Endodermal cell (in vitro differentiated cells): ENCODE data around the gene LAMB4. TPM values are rescaled to one million over a fixed set of nuclear protein-coding genes. Genes with fewer than 3 reads are reported as not detected.

ENCODE experiments used
- DNase-seq: peaks from one replicate; pipeline ENCODE4 v3.0.0-alpha.2; 2017
- H3K27ac ChIP-seq: 2 replicates; pipeline ENCODE4 v1.5.1; 2013; ENCODE audit warnings: mild to moderate bottlenecking, low read depth, low read length, moderate library complexity
- H3K27me3 ChIP-seq: 2 replicates; pipeline ENCODE4 v1.6.1; 2013; ENCODE audit warnings: mild to moderate bottlenecking, low read length, moderate library complexity; ENCODE audit not compliant: insufficient read depth, control insufficient read depth, poor library complexity, severe bottlenecking
- H3K36me3 ChIP-seq: 2 replicates; pipeline ENCODE4 v1.7.0; 2013; ENCODE audit warnings: mild to moderate bottlenecking, low read length, moderate library complexity; ENCODE audit not compliant: control insufficient read depth, insufficient read depth
- H3K4me1 ChIP-seq: one replicate; pipeline ENCODE4 v1.7.0; 2013; ENCODE audit warnings: low read length; ENCODE audit not compliant: control insufficient read depth, insufficient read depth
- H3K4me3 ChIP-seq: 2 replicates; pipeline ENCODE4 v1.5.1; 2013; ENCODE audit warnings: mild to moderate bottlenecking, low read length, moderate library complexity
- H3K9ac ChIP-seq: 2 replicates; pipeline ENCODE4 v1.6.1; 2013; ENCODE audit warnings: mild to moderate bottlenecking, low read length, moderate library complexity; ENCODE audit not compliant: poor library complexity, severe bottlenecking; ENCODE audit errors: extremely low read depth
- H3K9me3 ChIP-seq: 2 replicates; pipeline ENCODE4 v1.6.1; 2013; ENCODE audit warnings: mild to moderate bottlenecking, low read length, moderate library complexity; ENCODE audit not compliant: control insufficient read depth
- H3K27ac Mint-ChIP-seq: 2 replicates; pipeline ENCODE4 v1.8.0; 2020; ENCODE audit warnings: mixed read lengths
- H3K27me3 Mint-ChIP-seq: 2 replicates; pipeline ENCODE4 v1.8.0; 2021; ENCODE audit warnings: mild to moderate bottlenecking, mixed read lengths; ENCODE audit not compliant: insufficient read depth
- H3K36me3 Mint-ChIP-seq: 2 replicates; pipeline ENCODE4 v1.8.0; 2020; ENCODE audit warnings: low read depth, mixed read lengths
- H3K4me1 Mint-ChIP-seq: 2 replicates; pipeline ENCODE4 v1.8.0; 2020; ENCODE audit warnings: mixed read lengths
- H3K4me3 Mint-ChIP-seq: 2 replicates; pipeline ENCODE4 v1.8.0; 2020; ENCODE audit warnings: mild to moderate bottlenecking, moderate library complexity, mixed read lengths
- H3K9me3 Mint-ChIP-seq: 2 replicates; pipeline ENCODE4 v1.8.0; 2020; ENCODE audit warnings: mild to moderate bottlenecking, mixed read lengths
- CTCF ChIP-seq: fragments of 200-600 bp; sonication (generic); conservative IDR thresholded peaks from 2 replicates; pipeline ENCODE4 v1.5.0; 2021; ENCODE audit warnings: antibody characterized with exemption, mild to moderate bottlenecking
- WGBS, 2 experiments: methylation state at CpG; one replicate each; pipeline versions ENCODE4 v1.1.5 to v1.1.7; 2013; ENCODE audit warnings: missing lambda C conversion rate in 2 of 2, mixed read lengths in 1 of 2; ENCODE audit not compliant: insufficient coverage in 1 of 2, insufficient read length in 1 of 2; 5-methylcytosine and 5-hydroxymethylcytosine counted together
- total RNA-seq, 2 donors: library from RNA; stranded (reverse); fragmentation: NEBNext Ultra II Directional in 1 of 2; extraction: Animal tissue kit (Norgen Biotek cat#: 25700) in 1 of 2; gene quantifications; 2 replicates in 1 of 2; 3 replicates in 1 of 2; pipeline ENCODE4 v1.2.1, GENCODE V29; 2021

The LAMB4 gene
- total RNA-seq, 2 donors from 2014 or later, result not detected

DNA sequence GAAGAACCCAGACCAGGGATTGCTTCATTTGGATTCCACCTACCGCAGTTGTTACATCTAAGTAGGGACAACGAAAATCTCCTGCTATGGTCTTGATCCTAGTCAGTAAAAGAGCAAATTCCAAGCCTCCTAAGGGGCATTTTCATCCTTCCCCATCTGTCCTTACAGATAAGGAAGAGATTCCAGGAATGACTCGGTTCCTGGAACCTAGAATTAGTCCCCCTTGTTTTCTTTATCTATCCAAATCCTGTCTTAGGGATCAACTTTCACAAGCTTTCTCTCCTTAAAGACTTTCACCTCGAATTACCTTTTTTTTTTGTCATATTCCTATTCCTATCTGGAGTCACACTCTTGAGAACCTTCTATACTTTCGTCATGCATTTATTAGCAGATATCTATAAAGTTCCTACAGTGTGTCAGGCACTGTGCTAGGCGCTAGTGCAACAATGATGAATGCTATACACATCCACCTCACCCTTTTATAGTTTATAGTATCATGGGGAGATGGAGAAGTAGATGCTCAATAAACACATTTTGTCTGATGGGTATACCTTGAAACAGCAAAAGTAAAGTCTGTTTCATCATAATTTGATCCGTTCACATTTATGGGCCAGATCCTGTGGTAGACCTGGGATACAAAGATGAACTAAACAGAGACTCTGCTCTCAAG lies 39.2 kb downstream of the LAMB4 start:
- WGBS, 2 experiments, result 78 to 82% methylated on average over 6 to 7 of the region's 7 CpGs
- no peaks in the 10 kb centered on the region for H3K9me3 ChIP-seq
- no peak overlapping the region for H3K4me3 Mint-ChIP-seq
- peaks cover 13% of the 10 kb centered on the region for H3K4me1 ChIP-seq
- H3K4me1 Mint-ChIP-seq, result peaks cover 30% of the 10 kb centered on the region
- no peaks in the 10 kb centered on the region for H3K36me3 Mint-ChIP-seq
- no peaks in the 10 kb centered on the region for H3K27me3 ChIP-seq
- no peak overlapping the region for H3K27ac Mint-ChIP-seq
- H3K9ac ChIP-seq, result no peak overlapping the region
- H3K4me3 ChIP-seq, result no peak overlapping the region
- no peaks in the 10 kb centered on the region for H3K27me3 Mint-ChIP-seq
- no peaks in the 10 kb centered on the region for H3K36me3 ChIP-seq
- DNase-seq, result no peak
- no peaks in the 10 kb centered on the region for H3K9me3 Mint-ChIP-seq
- H3K27ac ChIP-seq, result no peak overlapping the region
- TF ChIP-seq CTCF, result no peak

DNA sequence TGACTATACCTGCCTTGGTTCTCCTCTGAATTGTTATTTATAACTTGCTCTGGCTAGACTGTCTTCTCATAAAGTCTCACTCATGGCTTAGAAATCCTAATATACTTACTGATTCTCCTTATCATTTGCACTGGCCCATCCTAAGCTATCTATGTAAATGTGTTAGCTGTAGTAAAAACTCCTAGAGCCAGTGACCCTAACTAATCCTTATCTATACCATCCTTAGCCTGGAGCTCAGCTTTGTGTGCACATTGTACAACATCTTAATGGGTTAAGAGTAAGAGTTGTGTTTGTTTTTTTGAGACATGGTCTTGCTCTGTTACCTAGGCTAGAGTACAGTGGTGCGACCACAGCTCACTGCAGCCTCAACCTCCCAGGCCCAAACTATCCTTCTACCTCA lies 40.8 kb downstream of the LAMB4 start:
- Mint-ChIP-seq H3K9me3 (no peaks in the 10 kb centered on the region), H3K36me3 (no peaks in the 10 kb centered on the region), H3K4me1 (peaks cover 16% of the 10 kb centered on the region), H3K27ac (no peak overlapping the region), H3K4me3 (no peak overlapping the region), H3K27me3 (no peaks in the 10 kb centered on the region)
- no peaks in the 10 kb centered on the region for H3K36me3 ChIP-seq
- H3K4me3 ChIP-seq, result no peak overlapping the region
- H3K4me1 ChIP-seq, result no peaks in the 10 kb centered on the region
- no peak for DNase-seq
- no peak for TF ChIP-seq CTCF
- no peak overlapping the region for H3K9ac ChIP-seq
- WGBS, 2 experiments, result 93 to 100% methylated on average over 1 of the region's 1 CpG
- H3K27me3 ChIP-seq, result no peaks in the 10 kb centered on the region
- H3K27ac ChIP-seq, result no peak overlapping the region
- H3K9me3 ChIP-seq, result no peaks in the 10 kb centered on the region

DNA sequence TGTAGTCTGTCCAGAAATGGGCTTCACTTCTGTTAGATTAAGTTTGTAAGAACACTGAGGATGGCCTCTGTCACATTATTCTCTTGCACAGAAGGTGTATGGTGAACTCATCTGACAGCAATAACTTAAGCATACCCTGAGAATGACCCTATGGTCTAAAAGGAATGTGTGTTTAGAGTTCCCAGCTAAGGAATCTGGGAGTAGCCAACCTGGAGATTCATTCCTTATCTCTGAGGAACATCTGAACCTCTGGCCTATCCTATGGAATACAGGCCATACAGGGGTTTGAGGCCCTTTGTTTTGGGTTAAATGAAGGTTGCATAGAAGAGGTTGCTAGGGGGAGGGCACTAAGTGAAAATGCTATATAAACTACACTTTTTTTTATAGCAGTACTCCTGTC lies 41.4 kb downstream of the LAMB4 start:
- no peaks in the 10 kb centered on the region for H3K4me1 ChIP-seq
- no peak for TF ChIP-seq CTCF

More for the DNA sequence above, 41.4 kb downstream of the LAMB4 start:
- H3K9me3 Mint-ChIP-seq, result no peaks in the 10 kb centered on the region
- H3K36me3 ChIP-seq, result no peaks in the 10 kb centered on the region
- no peak overlapping the region for H3K9ac ChIP-seq
- H3K4me3 ChIP-seq, result no peak overlapping the region
- H3K27me3 ChIP-seq, result no peaks in the 10 kb centered on the region
- no peak overlapping the region for H3K27ac Mint-ChIP-seq
- no peak overlapping the region for H3K4me3 Mint-ChIP-seq
- H3K27ac ChIP-seq, result no peak overlapping the region
- H3K9me3 ChIP-seq, result no peaks in the 10 kb centered on the region
- H3K27me3 Mint-ChIP-seq, result no peaks in the 10 kb centered on the region
- DNase-seq, result no peak
- no peaks in the 10 kb centered on the region for H3K36me3 Mint-ChIP-seq
- peaks cover 13% of the 10 kb centered on the region for H3K4me1 Mint-ChIP-seq
